ENCODE data around the gene STIL.
"Not testable (repeated sequence)": the region's sequence is repeated elsewhere in the genome, so short reads cannot be mapped to it uniquely, and the experiment has no call there.

The STIL gene

GRCh38 chr1:47317841-47318240, 3.9 kb upstream of the STIL start:
- DNase-seq: no peak

GRCh38 chr1:47309427-47309826, 4.5 kb downstream of the STIL start:
- DNase-seq: no peak

GRCh38 chr1:47302472-47302871, 11.5 kb downstream of the STIL start:
- DNase-seq: no peak

- DNase-seq: no peak
Measured at GRCh38 chr1:47298025-47298699, 15.8 kb downstream of the STIL start.

- no peak for DNase-seq
Measured at GRCh38 chr1:47295579-47295978, 18.4 kb downstream of the STIL start.

GRCh38 chr1:47294863-47295262, 19.1 kb downstream of the STIL start:
- DNase-seq: not testable (repeated sequence)

- DNase-seq: not testable (repeated sequence)
Measured at GRCh38 chr1:47288116-47288515, 25.8 kb downstream of the STIL start.

GRCh38 chr1:47280142-47280541, 33.8 kb downstream of the STIL start:
- no peak for DNase-seq

GRCh38 chr1:47276850-47277249, 37.1 kb downstream of the STIL start:
- no peak for DNase-seq

GRCh38 chr1:47275811-47276210, 38.1 kb downstream of the STIL start:
- not testable (repeated sequence) for DNase-seq

GRCh38 chr1:47265529-47265928, 48.4 kb downstream of the STIL start:
- not testable (repeated sequence) for DNase-seq

- DNase-seq: peak; percentile 19
Measured at GRCh38 chr1:47262787-47263413, 51.0 kb downstream of the STIL start.

- DNase-seq: no peak
Measured at GRCh38 chr1:47257224-47257623, 56.7 kb downstream of the STIL start.

- DNase-seq: no peak
Measured at GRCh38 chr1:47252795-47253194, 61.2 kb downstream of the STIL start.

- no peak for DNase-seq
Measured at GRCh38 chr1:47252369-47252768, 61.6 kb downstream of the STIL start.

GRCh38 chr1:47249755-47250154, 64.2 kb downstream of the STIL start:
- no peak for DNase-seq

- DNase-seq: no peak
Measured at GRCh38 chr1:47244339-47244862, 69.5 kb downstream of the STIL start.

GRCh38 chr1:47243910-47244309, 70.0 kb downstream of the STIL start:
- DNase-seq: no peak

GRCh38 chr1:47241114-47242113, 72.5 kb downstream of the STIL start:
- DNase-seq: no peak

- DNase-seq: no peak
Measured at GRCh38 chr1:47238935-47239592, 74.9 kb downstream of the STIL start.

GRCh38 chr1:47235806-47236205, 78.1 kb downstream of the STIL start:
- no peak for DNase-seq

- DNase-seq: no peak
Measured at GRCh38 chr1:47235241-47235681, 78.7 kb downstream of the STIL start.

GRCh38 chr1:47233186-47233585, 80.8 kb downstream of the STIL start:
- no peak for DNase-seq
